Measurements from ENCODE around the gene KIF24. TPM values are rescaled to one million over a fixed set of nuclear protein-coding genes. Genes with fewer than 3 reads are reported as not detected.

KIF24 gene
- total RNA-seq, 5 donors from 2014 or later (not counting 1 experiment from before 2014, with no cell fraction given), result 0.15 to 0.41 (median 0.23) TPM

Other genes starting within 250 kb of the KIF24 start
- gene DCAF12, start 202.6 kb downstream of the KIF24 start, total RNA-seq, result 10 to 100 TPM; 15.5 to 29.1 (median 23.3) TPM
- gene UBAP1, start 150.2 kb downstream of the KIF24 start, total RNA-seq, result 10 to 100 TPM; 33.1 to 42.2 (median 35.5) TPM
- gene NUDT2, start 301 bp upstream of the KIF24 start, total RNA-seq, result 10 to 100 TPM in 4 of 5 donors, 1 to 10 TPM in 1; 9.9 to 22.7 (median 17.4) TPM
- gene MYORG, start 47.6 kb upstream of the KIF24 start, total RNA-seq, result 1 to 10 TPM in 3 of 5 donors, under 1 TPM in 2; 0.72 to 2.3 (median 1.6) TPM
- 10 to 100 TPM; 10.7 to 20.7 (median 18.7) TPM for gene FAM219A, start 129.3 kb upstream of the KIF24 start, total RNA-seq
- not detected for gene DNAI1, start 129.5 kb upstream of the KIF24 start, total RNA-seq
- gene ENHO, start 193.7 kb upstream of the KIF24 start, total RNA-seq, result under 1 TPM in 2 of 5 donors, not detected in 3; 0.32 to 0.35 TPM

Measured in T-cell (primary cell).